Neural crest cell (in vitro differentiated cells): Measurements from ENCODE around the gene PSMB3. TPM values are rescaled to one million over a fixed set of nuclear protein-coding genes. Genes with fewer than 3 reads are reported as not detected.
A peak's percentile ranks its signal among the peaks of the same experiment; 100 is the strongest.
"Not testable (repeated sequence)": the region's sequence is repeated elsewhere in the genome, so short reads cannot be mapped to it uniquely, and the experiment has no call there.

Experiments used
- DNase-seq: peaks from one replicate; pipeline ENCODE4 v3.0.0; 2021; ENCODE audit warnings: low read depth, mixed read lengths, low spot score
- H3K27ac Mint-ChIP-seq: one replicate; pipeline ENCODE4 v1.8.0; 2021; ENCODE audit warnings: mild to moderate bottlenecking, mixed read lengths; ENCODE audit not compliant: unreplicated experiment
- H3K27me3 Mint-ChIP-seq: 2 replicates; pipeline ENCODE4 v1.8.0; 2021; ENCODE audit warnings: low read depth, mild to moderate bottlenecking, mixed read lengths
- H3K36me3 Mint-ChIP-seq: 2 replicates; pipeline ENCODE4 v1.8.0; 2021; ENCODE audit warnings: low read depth, mild to moderate bottlenecking, mixed read lengths
- H3K4me1 Mint-ChIP-seq: 2 replicates; pipeline ENCODE4 v1.8.0; 2021; ENCODE audit warnings: mixed read lengths
- H3K4me3 Mint-ChIP-seq: one replicate; pipeline ENCODE4 v1.8.0; 2021; ENCODE audit warnings: mild to moderate bottlenecking, mixed read lengths
- H3K9me3 Mint-ChIP-seq: 2 replicates; pipeline ENCODE4 v1.8.0; 2021; ENCODE audit warnings: mixed read lengths
- CTCF ChIP-seq: fragments of 200-600 bp; sonication (generic); conservative IDR thresholded peaks from 2 replicates; pipeline ENCODE4 v1.5.0; 2021; ENCODE audit warnings: antibody characterized with exemption, mild to moderate bottlenecking
- total RNA-seq: library from RNA; stranded (reverse); gene quantifications from 2 replicates; pipeline ENCODE4 v1.2.1, GENCODE V29; 2021

The PSMB3 gene
- total RNA-seq, 1 donor from 2014 or later, result 193 TPM

- TF ChIP-seq CTCF, result no peak
- Mint-ChIP-seq H3K36me3 (peaks cover 4% of the 10 kb centered on the region), H3K9me3 (no peaks in the 10 kb centered on the region), H3K4me1 (no peaks in the 10 kb centered on the region), H3K4me3 (no peak overlapping the region), H3K27me3 (no peaks in the 10 kb centered on the region), H3K27ac (no peak overlapping the region)
- DNase-seq, result no peak
Measured at GRCh38 chr17:38783227-38783626, 30.7 kb downstream of the PSMB3 start.

- H3K4me3 Mint-ChIP-seq, result no peak overlapping the region
- DNase-seq, result no peak
- no peak overlapping the region for H3K27ac Mint-ChIP-seq
- peaks cover 2% of the 10 kb centered on the region for H3K36me3 Mint-ChIP-seq
- no peaks in the 10 kb centered on the region for H3K9me3 Mint-ChIP-seq
- no peak for TF ChIP-seq CTCF
- H3K27me3 Mint-ChIP-seq, result no peaks in the 10 kb centered on the region
- H3K4me1 Mint-ChIP-seq, result peaks cover 20% of the 10 kb centered on the region
Measured at GRCh38 chr17:38786372-38786771, 33.8 kb downstream of the PSMB3 start.

GRCh38 chr17:38787999-38788398 lies 35.5 kb downstream of the PSMB3 start:
- H3K4me1 Mint-ChIP-seq, result peaks cover 20% of the 10 kb centered on the region
- H3K4me3 Mint-ChIP-seq, H3K36me3 Mint-ChIP-seq, H3K27ac Mint-ChIP-seq, DNase-seq, H3K27me3 Mint-ChIP-seq, H3K9me3 Mint-ChIP-seq: not testable (repeated sequence)

GRCh38 chr17:38789185-38789584 lies 36.6 kb downstream of the PSMB3 start:
- Mint-ChIP-seq H3K4me3 (peak overlapping the region; percentile 55), H3K27ac (peak overlapping the region; percentile 83), H3K27me3 (no peaks in the 10 kb centered on the region), H3K4me1 (peaks cover 24% of the 10 kb centered on the region), H3K36me3 (peaks cover 2% of the 10 kb centered on the region), H3K9me3 (no peaks in the 10 kb centered on the region)
- no peak for TF ChIP-seq CTCF
- no peak for DNase-seq

- peaks cover 29% of the 10 kb centered on the region for H3K4me1 Mint-ChIP-seq
- not testable (repeated sequence) for H3K4me3 Mint-ChIP-seq, H3K9me3 Mint-ChIP-seq, DNase-seq, H3K27me3 Mint-ChIP-seq, H3K36me3 Mint-ChIP-seq, H3K27ac Mint-ChIP-seq
Measured at GRCh38 chr17:38790148-38790707, 37.7 kb downstream of the PSMB3 start.

GRCh38 chr17:38791162-38791561 lies 38.6 kb downstream of the PSMB3 start:
- no peaks in the 10 kb centered on the region for H3K36me3 Mint-ChIP-seq
- H3K27me3 Mint-ChIP-seq, result no peaks in the 10 kb centered on the region
- no peaks in the 10 kb centered on the region for H3K9me3 Mint-ChIP-seq
- TF ChIP-seq CTCF, result no peak
- H3K4me1 Mint-ChIP-seq, result peaks cover 30% of the 10 kb centered on the region
- H3K27ac Mint-ChIP-seq, result no peak overlapping the region
- H3K4me3 Mint-ChIP-seq, result no peak overlapping the region
- no peak for DNase-seq
